Tibial nerve (tissue), 4 donors: ENCODE data around the gene EIF5A2.

ENCODE experiments used
- CTCF ChIP-seq, 5 experiments: fragments of 200-600 bp in 3 of 5; fragments of 450-650 bp in 2 of 5; sonication (generic) in 3 of 5; IDR thresholded peaks; one replicate each; pipeline ENCODE4 v1.5.1; 2016 to 2019; ENCODE audit warnings: antibody characterized with exemption in 5 of 5, mild to moderate bottlenecking in 3 of 5, moderate library complexity in 2 of 5
- EP300 ChIP-seq, 2 donors: sonication (generic); formaldehyde crosslinking; IDR thresholded peaks; one replicate each; pipeline ENCODE4 v1.6.1; 2017; ENCODE audit warnings: antibody characterized with exemption in 2 of 2, mild to moderate bottlenecking in 1 of 2

GRCh38 chr3:170918715-170919114, 10.3 kb upstream of the EIF5A2 start:
- TF ChIP-seq CTCF (IDR thresholded peaks at IDR 0.05) (no peak), EP300 (IDR thresholded peaks at IDR 0.05) (no peak)
